Ammon's horn (tissue), 1 donor: Measurements from ENCODE around the gene PCDHGA10.
"Not testable (repeated sequence)": the region's sequence is repeated elsewhere in the genome, so short reads cannot be mapped to it uniquely, and the experiment has no call there.

ENCODE experiments used
- DNase-seq: peaks from one replicate; pipeline ENCODE4 v3.0.0-alpha.2; 2016; ENCODE audit warnings: low spot score

The PCDHGA10 gene

DNA sequence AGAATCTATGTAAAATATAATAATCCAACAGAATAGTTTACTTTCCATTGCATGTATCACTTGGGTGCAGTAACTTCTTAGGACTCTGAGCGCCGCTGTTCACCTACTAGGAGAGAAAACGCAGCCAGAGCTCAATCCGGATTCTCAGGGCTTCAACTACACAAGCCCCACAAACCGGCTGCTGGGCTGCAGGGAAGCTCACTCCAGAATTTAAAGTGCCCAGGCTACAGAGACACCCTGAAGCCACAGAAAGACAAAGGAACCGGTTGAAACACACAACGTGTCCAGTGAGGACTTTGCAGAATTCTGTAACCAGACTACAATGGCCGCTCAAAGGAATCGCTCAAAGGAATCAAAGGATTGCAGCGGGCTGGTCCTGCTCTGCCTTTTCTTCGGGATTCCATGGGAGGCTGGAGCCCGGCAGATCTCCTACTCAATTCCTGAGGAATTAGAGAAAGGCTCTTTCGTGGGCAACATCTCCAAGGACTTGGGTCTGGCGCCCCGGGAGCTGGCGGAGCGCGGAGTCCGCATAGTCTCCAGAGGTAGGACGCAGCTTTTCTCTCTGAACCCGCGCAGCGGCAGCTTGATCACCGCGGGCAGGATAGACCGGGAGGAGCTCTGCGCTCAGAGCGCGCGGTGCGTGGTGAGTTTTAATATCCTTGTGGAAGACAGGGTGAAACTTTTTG, at the start of gene PCDHGA10:
TSS of gene PCDHGA10 (plus strand) at position 134 of the 686 bp plus-strand sequence. CDS start at position 323, 189 bp downstream.
- no peak for DNase-seq

DNA sequence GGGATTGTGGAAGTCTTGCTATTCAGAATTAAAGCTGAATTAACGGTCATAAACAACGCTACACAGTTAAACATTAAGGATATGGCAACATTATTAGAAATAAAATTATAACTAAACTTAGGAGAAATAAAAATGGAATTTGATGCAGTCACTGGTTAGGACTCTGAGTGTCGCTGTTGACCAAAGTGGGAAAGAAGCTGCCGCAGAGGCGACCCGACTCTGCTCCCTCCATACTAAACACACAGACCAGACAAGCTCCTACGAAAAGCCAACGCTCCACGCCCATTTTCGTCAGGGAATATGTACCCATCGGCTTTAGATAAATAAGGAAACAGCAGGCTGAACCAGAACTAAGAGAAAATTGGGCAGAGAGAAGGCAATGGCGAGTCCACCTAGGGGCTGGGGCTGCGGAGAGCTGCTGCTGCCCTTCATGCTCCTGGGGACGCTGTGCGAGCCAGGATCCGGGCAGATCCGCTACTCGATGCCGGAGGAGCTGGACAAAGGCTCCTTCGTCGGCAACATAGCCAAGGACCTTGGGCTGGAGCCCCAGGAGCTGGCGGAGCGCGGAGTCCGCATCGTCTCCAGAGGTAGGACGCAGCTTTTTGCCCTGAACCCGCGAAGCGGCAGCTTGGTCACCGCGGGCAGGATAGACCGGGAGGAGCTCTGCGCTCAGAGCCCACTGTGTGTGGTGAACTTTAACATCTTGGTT, 48.7 kb upstream of the PCDHGA10 start, which contains the start of gene PCDHGA5:
TSS of gene PCDHGA5 (plus strand) at position 211 of the 709 bp plus-strand sequence. CDS start at position 380, 169 bp downstream.
- DNase-seq = no peak

DNA sequence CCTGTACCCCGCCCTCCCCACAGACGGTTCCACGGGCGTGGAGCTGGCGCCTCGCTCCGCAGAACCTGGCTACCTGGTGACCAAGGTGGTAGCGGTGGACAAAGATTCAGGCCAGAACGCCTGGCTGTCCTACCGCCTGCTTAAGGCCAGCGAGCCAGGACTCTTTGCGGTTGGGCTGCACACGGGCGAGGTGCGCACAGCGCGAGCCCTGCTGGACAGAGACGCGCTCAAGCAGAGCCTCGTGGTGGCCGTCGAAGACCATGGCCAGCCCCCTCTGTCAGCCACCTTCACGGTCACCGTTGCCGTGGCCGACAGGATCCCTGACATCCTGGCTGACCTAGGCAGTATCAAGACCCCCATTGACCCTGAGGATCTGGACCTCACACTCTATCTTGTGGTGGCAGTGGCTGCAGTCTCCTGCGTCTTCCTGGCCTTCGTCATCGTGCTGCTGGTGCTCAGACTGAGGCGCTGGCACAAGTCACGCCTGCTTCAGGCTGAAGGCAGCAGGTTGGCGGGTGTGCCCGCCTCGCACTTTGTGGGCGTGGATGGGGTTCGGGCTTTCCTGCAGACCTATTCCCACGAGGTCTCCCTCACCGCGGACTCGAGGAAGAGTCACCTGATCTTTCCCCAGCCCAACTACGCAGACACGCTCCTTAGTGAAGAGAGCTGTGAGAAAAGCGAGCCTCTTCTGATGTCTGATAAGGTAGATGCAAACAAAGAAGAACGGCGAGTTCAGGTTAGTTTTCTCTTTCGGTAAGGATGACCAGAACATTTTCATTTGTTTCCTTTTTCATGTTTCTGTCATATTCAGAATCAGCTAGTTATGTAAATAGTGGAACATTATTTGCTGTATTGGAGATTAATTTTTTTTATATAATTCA, 46.5 kb upstream of the PCDHGA10 start:
- DNase-seq = no peak

DNA sequence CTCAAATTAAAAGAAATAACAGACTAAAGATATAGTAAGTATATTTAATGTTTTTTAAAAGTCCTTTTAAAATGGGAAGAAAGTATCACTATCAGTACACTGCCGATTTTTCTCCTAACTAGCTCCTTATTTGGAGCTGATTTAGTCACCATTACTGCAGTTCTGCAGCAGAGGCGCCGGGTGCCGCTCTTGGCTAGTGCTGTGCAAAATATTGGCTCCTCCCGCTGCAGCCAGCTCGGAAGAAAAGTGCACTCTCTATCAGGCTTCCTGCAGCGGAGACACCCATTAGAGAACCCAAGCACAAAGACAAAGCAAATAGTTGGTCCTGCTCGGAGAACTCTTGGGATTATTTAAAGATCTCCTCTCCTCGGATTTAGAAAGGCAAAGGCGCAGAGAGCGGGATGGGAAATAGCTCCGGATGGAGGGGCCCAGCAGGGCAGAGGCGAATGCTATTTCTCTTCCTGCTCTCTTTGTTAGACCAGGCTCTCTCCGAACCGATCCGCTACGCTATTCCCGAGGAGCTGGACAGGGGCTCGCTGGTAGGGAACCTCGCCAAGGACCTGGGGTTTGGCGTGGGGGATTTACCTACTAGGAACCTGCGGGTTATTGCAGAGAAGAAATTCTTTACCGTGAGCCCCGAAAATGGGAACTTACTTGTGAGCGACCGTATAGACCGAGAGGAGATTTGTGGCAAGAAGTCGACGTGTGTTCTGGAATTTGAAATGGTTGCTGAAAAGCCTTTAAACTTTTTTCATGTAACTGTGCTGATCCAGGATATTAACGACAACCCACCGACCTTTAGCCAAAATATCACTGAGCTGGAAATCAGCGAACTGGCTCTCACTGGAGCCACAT, 42.6 kb upstream of the PCDHGA10 start, which contains the start of gene PCDHGB3:
TSS of gene PCDHGB3 (plus strand) at position 249 of the 855 bp plus-strand sequence. CDS start at position 402, 153 bp downstream.
- DNase-seq = peak; percentile 16

DNA sequence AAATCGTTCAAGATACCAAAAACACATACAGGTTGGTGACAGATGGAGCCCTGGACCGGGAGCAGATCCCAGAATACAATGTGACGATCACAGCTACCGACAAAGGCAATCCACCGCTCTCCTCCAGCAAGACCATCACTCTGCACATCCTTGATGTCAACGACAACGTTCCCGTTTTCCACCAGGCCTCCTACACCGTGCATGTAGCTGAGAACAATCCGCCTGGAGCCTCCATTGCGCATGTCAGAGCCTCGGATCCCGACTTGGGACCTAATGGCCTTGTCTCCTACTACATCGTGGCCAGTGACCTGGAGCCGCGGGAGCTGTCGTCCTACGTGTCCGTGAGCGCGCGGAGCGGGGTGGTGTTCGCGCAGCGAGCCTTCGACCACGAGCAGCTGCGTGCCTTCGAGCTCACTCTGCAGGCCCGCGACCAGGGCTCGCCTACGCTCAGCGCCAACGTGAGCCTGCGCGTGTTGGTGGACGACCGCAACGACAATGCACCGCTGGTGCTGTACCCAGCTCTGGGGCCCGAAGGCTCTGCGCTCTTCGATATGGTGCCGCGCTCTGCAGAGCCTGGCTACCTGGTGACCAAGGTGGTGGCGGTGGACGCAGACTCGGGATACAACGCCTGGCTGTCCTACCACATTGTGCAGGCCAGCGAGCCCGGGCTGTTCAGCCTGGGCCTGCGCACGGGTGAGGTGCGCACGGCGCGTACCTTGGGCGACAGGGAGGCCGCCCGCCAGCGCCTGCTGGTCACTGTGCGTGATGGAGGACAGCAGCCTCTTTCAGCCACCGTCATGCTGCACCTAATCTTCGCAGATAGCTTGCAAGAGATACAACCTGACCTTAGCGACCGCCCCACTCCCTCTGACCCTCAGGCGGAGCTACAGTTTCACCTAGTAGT, 41.0 kb upstream of the PCDHGA10 start:
- DNase-seq = no peak

DNA sequence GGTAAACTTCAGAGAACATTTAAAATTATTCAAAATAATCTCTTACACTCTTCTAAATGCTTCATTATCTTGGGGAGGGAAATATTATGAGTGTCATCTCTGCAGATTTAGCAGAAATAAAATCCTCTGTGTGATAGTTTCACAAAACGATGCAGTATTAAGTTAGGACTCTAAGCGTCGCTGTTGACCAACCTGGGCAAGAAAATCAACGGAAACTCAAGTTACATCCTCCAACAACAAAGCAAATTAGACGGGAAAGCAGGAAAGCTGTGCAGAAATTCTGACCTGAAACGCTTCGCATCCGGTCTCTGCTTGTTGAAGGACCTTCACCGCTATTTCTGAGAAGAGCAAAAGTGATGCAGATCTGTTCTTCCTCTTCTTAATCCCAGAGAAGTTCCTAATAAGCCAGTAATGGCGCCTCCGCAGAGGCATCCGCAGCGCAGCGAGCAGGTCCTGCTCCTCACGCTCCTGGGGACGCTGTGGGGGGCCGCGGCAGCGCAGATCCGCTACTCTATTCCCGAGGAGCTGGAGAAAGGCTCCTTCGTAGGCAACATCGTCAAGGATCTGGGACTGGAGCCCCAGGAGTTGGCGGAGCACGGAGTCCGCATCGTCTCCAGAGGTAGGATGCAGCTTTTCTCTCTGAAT, 39.0 kb upstream of the PCDHGA10 start, which contains the start of gene PCDHGA6:
TSS of gene PCDHGA6 (plus strand) at position 219 of the 645 bp plus-strand sequence. CDS start at position 412, 193 bp downstream.
- no peak for DNase-seq

DNA sequence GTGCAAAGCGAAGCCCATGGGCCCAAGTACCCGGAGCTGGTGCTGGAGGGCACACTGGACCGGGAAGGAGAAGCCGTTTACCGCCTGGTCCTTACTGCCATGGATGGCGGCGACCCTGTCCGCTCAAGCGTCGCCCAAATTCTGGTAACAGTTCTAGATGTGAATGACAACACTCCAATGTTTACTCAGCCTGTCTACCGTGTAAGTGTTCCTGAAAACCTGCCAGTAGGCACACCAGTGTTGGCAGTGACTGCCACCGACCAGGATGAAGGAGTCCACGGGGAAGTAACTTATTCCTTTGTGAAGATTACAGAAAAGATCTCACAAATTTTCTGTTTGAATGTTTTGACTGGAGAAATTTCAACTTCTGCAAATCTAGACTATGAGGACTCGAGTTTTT, 38.2 kb upstream of the PCDHGA10 start:
- DNase-seq = no peak

DNA sequence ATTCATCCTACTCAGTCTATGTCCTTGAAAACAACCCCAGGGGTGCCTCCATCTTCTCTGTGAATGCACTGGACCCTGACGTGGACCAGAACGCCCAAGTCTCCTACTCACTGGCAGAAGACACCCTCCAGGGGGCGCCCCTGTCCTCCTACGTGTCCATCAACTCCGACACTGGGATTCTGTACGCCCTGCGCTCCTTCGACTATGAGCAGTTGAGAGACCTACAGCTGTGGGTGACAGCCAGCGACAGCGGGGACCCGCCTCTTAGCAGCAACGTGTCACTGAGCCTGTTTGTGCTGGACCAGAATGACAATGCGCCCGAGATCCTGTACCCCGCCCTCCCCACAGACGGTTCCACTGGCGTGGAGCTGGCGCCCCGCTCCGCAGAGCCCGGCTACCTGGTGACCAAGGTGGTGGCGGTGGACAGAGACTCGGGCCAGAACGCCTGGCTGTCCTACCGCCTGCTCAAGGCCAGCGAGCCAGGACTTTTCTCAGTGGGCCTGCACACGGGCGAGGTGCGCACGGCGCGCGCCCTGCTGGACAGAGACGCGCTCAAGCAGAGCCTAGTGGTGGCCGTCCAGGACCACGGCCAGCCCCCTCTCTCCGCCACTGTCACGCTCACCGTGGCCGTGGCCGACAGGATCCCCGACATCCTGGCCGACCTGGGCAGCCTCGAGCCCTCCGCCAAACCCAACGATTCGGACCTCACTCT, 37.2 kb upstream of the PCDHGA10 start:
- not testable (repeated sequence) for DNase-seq

DNA sequence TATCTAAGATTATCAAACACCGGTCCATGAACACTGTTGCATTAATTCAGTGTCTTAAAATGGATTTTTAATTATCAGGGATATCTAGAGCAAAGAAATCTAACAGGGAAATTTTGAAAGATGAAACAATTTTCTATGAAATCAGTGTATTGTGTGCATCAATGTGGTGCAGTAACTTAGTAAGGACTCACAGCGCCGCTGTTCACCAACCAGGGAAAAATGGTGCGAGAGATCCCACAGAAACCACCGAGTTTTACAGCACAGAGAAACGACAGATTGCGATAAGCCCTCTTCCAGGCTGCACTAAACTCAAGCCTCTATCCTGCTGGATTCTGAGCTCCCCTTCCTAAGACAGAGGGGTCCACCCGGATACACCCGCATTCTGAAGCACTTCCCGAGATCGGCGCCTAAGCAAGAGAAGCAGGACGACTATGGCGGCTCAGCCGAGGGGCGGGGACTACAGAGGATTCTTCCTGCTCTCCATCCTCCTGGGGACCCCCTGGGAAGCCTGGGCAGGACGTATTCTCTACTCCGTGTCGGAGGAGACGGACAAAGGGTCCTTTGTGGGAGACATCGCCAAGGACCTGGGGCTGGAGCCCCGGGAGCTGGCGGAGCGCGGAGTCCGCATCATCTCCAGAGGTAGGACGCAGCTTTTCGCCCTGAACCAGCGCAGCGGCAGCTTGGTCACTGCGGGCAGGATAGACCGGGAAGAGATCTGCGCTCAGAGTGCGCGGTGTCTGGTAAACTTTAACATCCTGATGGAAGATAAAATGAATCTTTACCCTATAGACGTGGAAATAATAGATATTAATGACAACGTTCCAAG, 30.1 kb upstream of the PCDHGA10 start, which contains the start of gene PCDHGA7:
TSS of gene PCDHGA7 (plus strand) at position 274 of the 826 bp plus-strand sequence. CDS start at position 432, 158 bp downstream.
- DNase-seq = no peak

DNA sequence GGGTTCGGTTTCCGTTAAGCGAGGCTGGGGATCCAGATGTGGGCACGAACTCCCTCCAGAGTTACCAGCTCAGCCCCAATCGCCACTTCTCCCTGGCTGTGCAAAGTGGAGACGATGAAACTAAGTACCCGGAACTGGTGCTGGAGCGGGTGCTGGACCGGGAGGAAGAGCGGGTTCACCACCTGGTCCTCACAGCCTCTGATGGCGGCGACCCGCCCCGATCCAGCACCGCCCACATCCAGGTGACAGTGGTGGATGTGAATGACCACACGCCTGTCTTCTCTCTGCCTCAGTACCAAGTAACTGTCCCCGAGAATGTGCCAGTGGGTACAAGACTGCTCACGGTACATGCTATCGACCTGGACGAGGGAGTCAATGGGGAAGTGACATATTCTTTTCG, 29.4 kb upstream of the PCDHGA10 start:
- no peak for DNase-seq

DNA sequence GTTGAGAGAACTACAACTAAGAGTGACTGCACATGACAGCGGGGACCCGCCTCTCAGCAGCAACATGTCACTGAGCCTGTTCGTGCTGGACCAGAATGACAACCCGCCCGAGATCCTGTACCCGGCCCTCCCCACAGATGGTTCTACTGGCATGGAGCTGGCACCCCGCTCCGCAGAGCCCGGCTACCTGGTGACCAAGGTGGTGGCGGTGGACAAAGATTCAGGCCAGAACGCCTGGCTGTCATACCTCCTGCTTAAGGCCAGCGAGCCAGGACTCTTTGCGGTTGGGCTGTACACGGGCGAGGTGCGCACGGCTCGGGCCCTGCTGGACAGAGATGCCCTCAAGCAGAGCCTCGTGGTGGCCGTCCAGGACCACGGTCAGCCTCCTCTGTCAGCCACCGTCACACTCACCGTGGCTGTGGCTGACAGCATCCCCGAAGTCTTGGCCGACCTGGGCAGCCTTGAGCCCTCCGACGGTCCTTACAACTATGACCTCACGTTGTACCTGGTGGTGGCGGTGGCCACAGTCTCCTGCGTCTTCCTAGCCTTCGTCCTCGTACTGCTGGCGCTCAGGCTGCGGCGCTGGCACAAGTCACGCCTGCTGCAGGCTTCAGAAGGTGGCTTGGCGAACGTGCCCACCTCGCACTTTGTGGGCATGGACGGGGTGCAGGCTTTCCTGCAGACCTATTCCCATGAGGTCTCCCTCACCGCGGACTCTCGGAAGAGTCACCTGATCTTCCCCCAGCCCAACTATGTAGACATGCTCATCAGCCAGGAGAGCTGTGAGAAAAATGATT, 28.1 kb upstream of the PCDHGA10 start:
- DNase-seq = no peak

DNA sequence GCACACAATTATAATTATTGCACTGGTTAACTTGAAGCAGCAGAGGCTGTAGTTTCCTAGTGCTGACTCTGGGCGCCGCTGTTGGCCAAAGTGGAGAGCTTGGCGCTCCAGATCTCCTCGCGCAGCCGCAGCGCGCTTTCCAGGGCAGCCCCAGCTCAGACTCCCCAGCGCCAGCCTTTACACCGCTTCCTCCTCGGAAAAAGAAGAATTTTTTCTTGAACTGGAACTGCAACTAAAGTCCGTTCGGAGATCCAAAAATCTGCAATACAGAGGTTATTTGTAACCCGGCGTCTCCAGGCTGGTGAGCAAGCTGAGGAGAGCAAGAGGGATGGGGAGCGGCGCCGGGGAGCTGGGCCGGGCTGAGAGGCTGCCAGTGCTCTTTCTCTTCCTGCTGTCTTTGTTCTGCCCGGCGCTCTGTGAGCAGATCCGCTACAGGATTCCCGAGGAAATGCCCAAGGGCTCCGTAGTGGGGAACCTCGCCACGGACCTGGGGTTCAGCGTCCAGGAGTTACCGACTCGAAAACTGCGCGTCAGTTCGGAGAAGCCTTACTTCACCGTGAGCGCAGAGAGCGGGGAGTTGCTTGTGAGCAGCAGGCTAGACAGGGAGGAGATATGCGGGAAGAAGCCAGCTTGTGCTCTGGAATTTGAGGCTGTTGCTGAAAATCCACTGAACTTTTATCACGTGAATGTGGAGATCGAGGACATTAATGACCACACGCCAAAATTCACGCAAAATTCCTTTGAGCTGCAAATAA, 25.1 kb upstream of the PCDHGA10 start, which contains the start of gene PCDHGB4:
TSS of gene PCDHGB4 (plus strand) at position 142 of the 755 bp plus-strand sequence. CDS start at position 329, 187 bp downstream.
- DNase-seq = not testable (repeated sequence)

DNA sequence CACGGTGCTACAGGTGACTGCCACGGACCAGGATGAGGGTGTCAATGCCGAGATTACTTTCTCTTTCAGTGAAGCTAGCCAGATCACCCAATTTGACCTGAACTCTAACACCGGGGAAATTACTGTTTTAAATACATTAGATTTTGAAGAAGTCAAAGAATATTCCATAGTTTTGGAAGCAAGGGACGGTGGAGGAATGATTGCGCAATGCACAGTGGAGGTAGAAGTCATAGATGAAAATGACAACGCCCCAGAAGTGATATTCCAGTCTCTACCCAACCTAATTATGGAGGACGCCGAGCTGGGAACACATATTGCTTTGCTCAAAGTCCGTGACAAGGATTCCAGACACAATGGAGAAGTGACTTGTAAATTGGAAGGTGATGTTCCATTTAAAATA, 24.1 kb upstream of the PCDHGA10 start:
- DNase-seq = no peak

DNA sequence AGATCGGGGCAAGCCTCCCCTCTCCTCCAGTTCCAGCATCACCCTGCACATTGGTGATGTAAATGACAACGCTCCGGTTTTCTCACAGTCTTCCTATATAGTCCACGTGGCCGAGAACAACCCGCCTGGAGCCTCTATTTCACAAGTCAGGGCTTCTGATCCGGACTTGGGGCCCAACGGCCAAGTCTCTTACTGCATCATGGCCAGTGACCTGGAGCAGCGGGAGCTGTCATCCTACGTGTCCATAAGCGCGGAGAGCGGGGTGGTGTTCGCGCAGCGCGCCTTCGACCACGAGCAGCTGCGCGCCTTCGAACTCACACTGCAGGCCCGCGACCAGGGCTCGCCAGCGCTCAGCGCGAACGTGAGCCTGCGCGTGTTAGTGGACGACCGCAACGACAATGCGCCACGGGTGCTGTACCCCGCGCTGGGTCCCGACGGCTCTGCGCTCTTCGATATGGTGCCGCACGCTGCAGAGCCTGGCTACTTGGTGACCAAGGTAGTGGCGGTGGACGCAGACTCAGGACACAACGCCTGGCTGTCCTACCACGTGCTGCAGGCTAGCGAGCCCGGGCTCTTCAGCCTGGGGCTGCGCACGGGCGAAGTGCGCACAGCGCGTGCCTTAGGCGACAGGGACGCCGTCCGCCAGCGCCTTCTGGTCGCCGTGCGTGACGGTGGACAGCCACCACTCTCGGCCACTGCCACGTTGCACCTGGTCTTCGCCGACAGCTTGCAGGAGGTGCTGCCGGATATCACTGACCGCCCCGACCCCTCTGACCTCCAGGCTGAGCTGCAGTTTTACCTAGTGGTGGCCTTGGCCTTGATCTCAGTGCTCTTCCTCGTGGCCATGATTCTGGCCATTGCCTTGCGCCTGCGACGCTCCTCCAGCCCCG, 23.4 kb upstream of the PCDHGA10 start:
- no peak for DNase-seq
